HCT116 (cell line): ENCODE measurements around the gene FAM221B.

Experiments used
- EGR1 ChIP-seq: IDR thresholded peaks from 2 replicates; pipeline ENCODE4 v1.6.1; 2012; ENCODE audit warnings: low read depth
- POLR2A ChIP-seq: IDR thresholded peaks from 2 replicates; pipeline ENCODE4 v1.7.0; 2011; ENCODE audit warnings: borderline replicate concordance; ENCODE audit not compliant: insufficient read depth, insufficient read length; ENCODE audit errors: extremely low read depth
- YY1 ChIP-seq: IDR thresholded peaks from 2 replicates; pipeline ENCODE4 v1.6.1; 2011; ENCODE audit warnings: low read length, low read depth, moderate library complexity, mild to moderate bottlenecking; ENCODE audit not compliant: insufficient replicate concordance; ENCODE audit errors: extremely low read depth
- ZNF274 ChIP-seq: fragments of 200-500 bp; sonication (Bioruptor generic); IDR thresholded peaks from 2 replicates; pipeline ENCODE4 v1.6.1; 2014; ENCODE audit warnings: mild to moderate bottlenecking, low read depth, low read length, inconsistent platforms
- TF ChIP-seq, protein P1 (sequence below), 3 experiments: fragments of 200-600 bp in 1 of 3; sonication (generic) in 1 of 3; IDR thresholded peaks in 2 of 3; conservative IDR thresholded peaks in 1 of 3; 2 replicates each; pipeline ENCODE4 v1.5.1; 2012 to 2017; ENCODE audit warnings: low read depth in 2 of 3, low read length in 2 of 3, antibody characterized with exemption in 1 of 3, borderline replicate concordance in 1 of 3, control low read depth in 1 of 3, mild to moderate bottlenecking in 1 of 3, mixed read lengths in 1 of 3, mixed run types in 1 of 3, moderate library complexity in 1 of 3; ENCODE audit not compliant: insufficient read depth in 1 of 3
- TF ChIP-seq, protein P2 (sequence below): IDR thresholded peaks from 2 replicates; pipeline ENCODE4 v1.6.1; 2012

DNA sequence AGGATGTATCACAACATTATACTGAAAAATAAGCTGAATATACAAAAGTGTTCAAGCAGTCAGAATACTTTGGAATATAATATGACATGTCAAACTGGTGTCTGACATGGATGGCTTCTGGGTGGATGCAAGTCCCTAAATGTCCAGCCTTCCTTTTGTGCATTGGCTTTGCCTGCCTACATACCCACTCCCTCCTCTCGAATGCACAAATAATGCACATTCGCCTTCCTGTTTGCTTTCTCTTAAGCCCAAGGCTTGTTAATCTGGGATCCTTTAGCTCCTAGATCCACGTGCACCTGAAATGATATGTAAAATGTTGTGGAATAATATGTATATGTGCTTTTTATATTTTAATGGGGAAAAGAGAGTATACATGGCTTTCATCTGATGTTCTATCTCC is 50.0 kb downstream of the FAM221B start:
- TF ChIP-seq YY1, result no peak
- TF ChIP-seq, protein P1, sequence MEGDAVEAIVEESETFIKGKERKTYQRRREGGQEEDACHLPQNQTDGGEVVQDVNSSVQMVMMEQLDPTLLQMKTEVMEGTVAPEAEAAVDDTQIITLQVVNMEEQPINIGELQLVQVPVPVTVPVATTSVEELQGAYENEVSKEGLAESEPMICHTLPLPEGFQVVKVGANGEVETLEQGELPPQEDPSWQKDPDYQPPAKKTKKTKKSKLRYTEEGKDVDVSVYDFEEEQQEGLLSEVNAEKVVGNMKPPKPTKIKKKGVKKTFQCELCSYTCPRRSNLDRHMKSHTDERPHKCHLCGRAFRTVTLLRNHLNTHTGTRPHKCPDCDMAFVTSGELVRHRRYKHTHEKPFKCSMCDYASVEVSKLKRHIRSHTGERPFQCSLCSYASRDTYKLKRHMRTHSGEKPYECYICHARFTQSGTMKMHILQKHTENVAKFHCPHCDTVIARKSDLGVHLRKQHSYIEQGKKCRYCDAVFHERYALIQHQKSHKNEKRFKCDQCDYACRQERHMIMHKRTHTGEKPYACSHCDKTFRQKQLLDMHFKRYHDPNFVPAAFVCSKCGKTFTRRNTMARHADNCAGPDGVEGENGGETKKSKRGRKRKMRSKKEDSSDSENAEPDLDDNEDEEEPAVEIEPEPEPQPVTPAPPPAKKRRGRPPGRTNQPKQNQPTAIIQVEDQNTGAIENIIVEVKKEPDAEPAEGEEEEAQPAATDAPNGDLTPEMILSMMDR (IDR thresholded peaks at IDR 0.05 in 2 of 3, conservative IDR thresholded peaks at IDR 0.05 in 1 of 3; ENCODE audit: borderline replicate concordance in 1 of 3, insufficient read depth in 1 of 3, low read depth in 2 of 3, low read length in 2 of 3), result no peak
- TF ChIP-seq, protein P2, sequence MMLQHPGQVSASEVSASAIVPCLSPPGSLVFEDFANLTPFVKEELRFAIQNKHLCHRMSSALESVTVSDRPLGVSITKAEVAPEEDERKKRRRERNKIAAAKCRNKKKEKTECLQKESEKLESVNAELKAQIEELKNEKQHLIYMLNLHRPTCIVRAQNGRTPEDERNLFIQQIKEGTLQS, result no peak
- TF ChIP-seq POLR2A, result no peak
- TF ChIP-seq ZNF274, result no peak
- no peak for TF ChIP-seq EGR1
